Ishikawa (cell line): Measurements from ENCODE around the gene ADCY1.

Source experiments
- CEBPB ChIP-seq: IDR thresholded peaks from 2 replicates; pipeline ENCODE4 v1.6.1; 2012
- CREB1 ChIP-seq: IDR thresholded peaks from 2 replicates; pipeline ENCODE4 v1.6.1; 2012; ENCODE audit warnings: low read depth
- EGR1 ChIP-seq: IDR thresholded peaks from 2 replicates; pipeline ENCODE4 v1.6.1; 2012
- EP300 ChIP-seq: IDR thresholded peaks from 2 replicates; pipeline ENCODE4 v1.6.1; 2012; ENCODE audit warnings: borderline replicate concordance
- FOXM1 ChIP-seq: IDR thresholded peaks from 2 replicates; pipeline ENCODE4 v1.6.1; 2012; ENCODE audit warnings: low read depth, borderline replicate concordance
- MAX ChIP-seq: IDR thresholded peaks from 2 replicates; pipeline ENCODE4 v1.6.1; 2012
- NFIC ChIP-seq: IDR thresholded peaks from 2 replicates; pipeline ENCODE4 v1.6.1; 2012
- RAD21 ChIP-seq: IDR thresholded peaks from 2 replicates; pipeline ENCODE4 v1.6.1; 2012; ENCODE audit warnings: low read depth
- REST ChIP-seq: IDR thresholded peaks from 2 replicates; pipeline ENCODE4 v1.6.1; 2012; ENCODE audit warnings: low read depth, mild to moderate bottlenecking
- TAF1 ChIP-seq: IDR thresholded peaks from 2 replicates; pipeline ENCODE4 v1.6.1; 2012; ENCODE audit warnings: low read depth, mild to moderate bottlenecking
- TCF12 ChIP-seq: IDR thresholded peaks from 2 replicates; pipeline ENCODE4 v1.6.1; 2012; ENCODE audit warnings: low read depth
- TEAD4 ChIP-seq: IDR thresholded peaks from 2 replicates; pipeline ENCODE4 v1.6.1; 2012
- USF1 ChIP-seq: IDR thresholded peaks from 2 replicates; pipeline ENCODE4 v1.6.1; 2012
- YY1 ChIP-seq: IDR thresholded peaks from 2 replicates; pipeline ENCODE4 v1.6.1; 2012; ENCODE audit warnings: low read depth
- ZBTB7A ChIP-seq: IDR thresholded peaks from 2 replicates; pipeline ENCODE4 v1.6.1; 2012; ENCODE audit warnings: low read depth

ADCY1 gene

GRCh38 chr7:45567713-45568112 lies 6.5 kb upstream of the ADCY1 start:
- no peak for TF ChIP-seq CEBPB
- TF ChIP-seq TCF12 = no peak
- TF ChIP-seq USF1 = no peak
- no peak for TF ChIP-seq NFIC
- no peak for TF ChIP-seq CREB1
- no peak for TF ChIP-seq TAF1
- no peak for TF ChIP-seq REST
- TF ChIP-seq FOXM1 = no peak
- TF ChIP-seq YY1 = no peak
- no peak for TF ChIP-seq EP300
- TF ChIP-seq ZBTB7A = no peak
- TF ChIP-seq EGR1 = no peak
- TF ChIP-seq TEAD4 = no peak
- TF ChIP-seq RAD21 = no peak
- TF ChIP-seq MAX = no peak

- no peak for TF ChIP-seq EGR1
- no peak for TF ChIP-seq FOXM1
- TF ChIP-seq CEBPB = no peak
- no peak for TF ChIP-seq MAX
- TF ChIP-seq TCF12 = no peak
- TF ChIP-seq CREB1 = no peak
- no peak for TF ChIP-seq ZBTB7A
- no peak for TF ChIP-seq USF1
- no peak for TF ChIP-seq RAD21
- TF ChIP-seq EP300 = no peak
Observed at GRCh38 chr7:45568536-45569289, 5.5 kb upstream of the ADCY1 start.

- TF ChIP-seq REST (no peak), NFIC (no peak)
Observed at GRCh38 chr7:45569290-45569685, 4.9 kb upstream of the ADCY1 start.

GRCh38 chr7:45570797-45571196 lies 3.4 kb upstream of the ADCY1 start:
- TF ChIP-seq REST = no peak
- TF ChIP-seq TEAD4 = no peak
- no peak for TF ChIP-seq FOXM1
- TF ChIP-seq EP300 = no peak
- no peak for TF ChIP-seq RAD21
- no peak for TF ChIP-seq TAF1
- TF ChIP-seq MAX = no peak
- TF ChIP-seq ZBTB7A = no peak
- no peak for TF ChIP-seq YY1
- no peak for TF ChIP-seq TCF12
- TF ChIP-seq EGR1 = no peak
- TF ChIP-seq CEBPB = no peak
- no peak for TF ChIP-seq NFIC
- TF ChIP-seq CREB1 = no peak
- no peak for TF ChIP-seq USF1
